DMS153 treated with DMSO at 0.1 percent for 48 hours (cell line): ENCODE data around the gene ABCE1.

Source experiments
- DNase-seq: peaks from one replicate; lab custom pipeline; 2025; ENCODE audit not compliant: unreplicated experiment; lab: John Stamatoyannopoulos, UW

ABCE1 gene

GRCh38 chr4:145097821-145098674, at the start of gene ABCE1, which contains the start of gene ANAPC10:
Gene ABCE1 (plus strand): TSS chr4:145098311. CDS start chr4:145104413, 6,102 bp downstream.
Gene ANAPC10 (minus strand): TSS chr4:145098196. CDS start chr4:145096099, 2,097 bp downstream.
- DNase-seq, result peak; percentile 93

- no peak for DNase-seq
These were observed 49.3 kb upstream of the ABCE1 start for GRCh38 chr4:145048817-145049216.

GRCh38 chr4:145049241-145049640, 48.9 kb upstream of the ABCE1 start:
- DNase-seq, result no peak

- DNase-seq, result no peak
These were observed 42.4 kb upstream of the ABCE1 start for GRCh38 chr4:145055533-145056257.

GRCh38 chr4:145056325-145057130, 41.6 kb upstream of the ABCE1 start:
- no peak for DNase-seq

GRCh38 chr4:145058256-145058655, 39.9 kb upstream of the ABCE1 start:
- DNase-seq, result no peak

- DNase-seq, result peak; percentile 51
These were observed 36.7 kb upstream of the ABCE1 start for GRCh38 chr4:145061318-145061920.

GRCh38 chr4:145066063-145066501, 32.0 kb upstream of the ABCE1 start:
- DNase-seq, result no peak

- DNase-seq, result no peak
These were observed 28.8 kb upstream of the ABCE1 start for GRCh38 chr4:145069361-145069760.

- no peak for DNase-seq
These were observed 26.6 kb upstream of the ABCE1 start for GRCh38 chr4:145071560-145071959.

GRCh38 chr4:145075742-145076468, 22.2 kb upstream of the ABCE1 start:
- no peak for DNase-seq

GRCh38 chr4:145076469-145076855, 21.6 kb upstream of the ABCE1 start:
- no peak for DNase-seq

- DNase-seq, result no peak
These were observed 16.4 kb upstream of the ABCE1 start for GRCh38 chr4:145081756-145082155.

GRCh38 chr4:145083891-145084605, 14.1 kb upstream of the ABCE1 start:
- DNase-seq, result no peak

GRCh38 chr4:145090380-145090779, 7.7 kb upstream of the ABCE1 start:
- DNase-seq, result no peak

GRCh38 chr4:145093638-145094037, 4.5 kb upstream of the ABCE1 start:
- DNase-seq, result no peak

- no peak for DNase-seq
These were observed 735 bp upstream of the ABCE1 start for GRCh38 chr4:145097331-145097820.

GRCh38 chr4:145098675-145099037, 545 bp downstream of the ABCE1 start:
- no peak for DNase-seq

GRCh38 chr4:145099653-145100052, 1.5 kb downstream of the ABCE1 start:
- DNase-seq, result no peak
